ENCODE measurements around the gene MYO1B.
"Not testable (repeated sequence)": the region's sequence is repeated elsewhere in the genome, so short reads cannot be mapped to it uniquely, and the experiment has no call there.

The MYO1B gene

DNA sequence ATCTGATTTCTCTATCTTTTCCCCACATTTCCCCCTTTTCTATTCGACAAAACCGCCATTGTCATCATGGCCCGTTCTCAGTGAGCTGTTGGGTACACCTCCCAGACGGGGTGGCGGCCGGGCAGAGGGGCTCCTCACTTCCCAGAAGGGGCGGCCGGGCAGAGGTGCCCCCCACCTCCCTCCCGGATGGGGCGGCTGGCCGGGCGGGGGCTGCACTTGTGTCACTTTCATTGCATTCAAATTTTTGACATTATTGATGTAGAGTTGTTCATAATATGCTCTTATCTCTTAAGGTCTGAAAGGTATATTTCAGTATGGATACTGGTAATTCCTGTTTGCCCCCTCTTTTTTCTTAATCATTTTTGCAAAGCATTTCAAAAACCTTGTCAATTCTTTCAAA is 211.3 kb downstream of the MYO1B start:
- not testable (repeated sequence) for DNase-seq (ENCODE audit: low read depth in 2 of 2)

- no peak for DNase-seq (ENCODE audit: low read depth in 2 of 2)
Measured at GRCh38 chr2:191459158-191459557, 214.0 kb downstream of the MYO1B start.

- no peak for DNase-seq (ENCODE audit: low read depth in 2 of 2)
Measured at GRCh38 chr2:191462370-191462769, 217.2 kb downstream of the MYO1B start.

GRCh38 chr2:191463790-191464189 is 218.6 kb downstream of the MYO1B start:
- no peak for DNase-seq (ENCODE audit: low read depth in 2 of 2)

- no peak for DNase-seq (ENCODE audit: low read depth in 2 of 2)
Measured at GRCh38 chr2:191465766-191466420, 220.7 kb downstream of the MYO1B start.

DNA sequence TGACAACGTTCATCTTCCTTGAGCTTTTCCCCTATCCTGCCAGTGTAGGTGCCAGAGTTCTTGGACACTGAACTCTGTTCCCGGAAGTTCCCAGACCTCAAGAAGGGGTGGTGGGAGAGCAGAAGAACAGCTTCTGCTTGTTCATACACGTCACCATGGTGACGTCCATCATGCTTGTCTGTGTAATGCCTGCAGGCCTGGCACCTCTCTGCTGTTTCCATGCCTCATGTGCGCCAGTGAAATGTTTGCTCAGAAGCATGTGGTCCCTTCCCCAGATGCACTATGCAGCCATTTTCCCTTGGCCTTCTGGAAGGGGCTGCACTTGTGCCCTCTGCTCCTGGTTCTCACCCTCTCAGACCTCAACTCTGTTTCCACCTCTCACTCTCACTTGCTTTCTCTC is 221.9 kb downstream of the MYO1B start:
- DNase-seq (ENCODE audit: low read depth in 2 of 2) = no peak

- DNase-seq (ENCODE audit: low read depth in 2 of 2) = no peak
Measured at GRCh38 chr2:191470306-191470705, 225.1 kb downstream of the MYO1B start.

GRCh38 chr2:191474464-191474863 is 229.3 kb downstream of the MYO1B start:
- DNase-seq (ENCODE audit: low read depth in 2 of 2) = no peak

Measured in stimulated activated CD4-positive, alpha-beta T cell treated with anti-CD3 and anti-CD28 coated beads, Interleukin-15, amount 100 ng/mL, for 48 hours (primary cell).